Measurements from ENCODE around the gene OR2J1. TPM values are rescaled to one million over a fixed set of nuclear protein-coding genes. Genes with fewer than 3 reads are reported as not detected.
"Not testable (repeated sequence)": the region's sequence is repeated elsewhere in the genome, so short reads cannot be mapped to it uniquely, and the experiment has no call there.

The OR2J1 gene
- total and polyA plus RNA-seq, 4 experiments from 2014 or later, result not detected

DNA sequence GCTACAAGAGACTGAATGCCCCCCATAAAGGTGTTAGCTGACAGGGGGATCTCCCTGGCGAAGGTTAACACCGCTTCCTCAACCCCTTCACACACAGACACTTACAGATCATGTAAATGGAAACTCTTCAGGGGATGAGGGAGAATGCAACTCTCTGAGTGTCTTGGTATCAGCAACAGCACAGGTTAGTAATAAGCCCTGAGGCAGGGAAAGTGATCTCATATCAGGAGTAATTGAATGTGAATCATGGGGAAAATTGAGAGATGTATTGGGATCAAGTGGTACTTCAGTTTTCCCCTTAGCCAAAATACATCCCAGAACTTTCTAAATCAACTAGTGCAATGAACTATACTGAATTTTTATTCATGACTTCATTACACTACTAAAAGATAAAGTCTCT, 32.4 kb downstream of the OR2J1 start:
- Histone ChIP-seq H3K27me3 (ENCODE audit: insufficient read depth, low read length) (no peaks in the 10 kb centered on the region), H3K36me3 (ENCODE audit: insufficient read depth, low read length) (no peaks in the 10 kb centered on the region), H3K9me3 (ENCODE audit: control insufficient read depth in 1 of 2, low read length in 2 of 2) (no peaks in the 10 kb centered on the region), H3K27ac (ENCODE audit: low read depth, low read length) (no peak overlapping the region), H3K4me3 (ENCODE audit: low read length in 2 of 2) (no peak overlapping the region), H3K4me1 (ENCODE audit: insufficient read depth, low read length) (no peaks in the 10 kb centered on the region)
- H3K4me3 Mint-ChIP-seq, result no peak overlapping the region
- no peak for DNase-seq
- intact Hi-C loops (cut with micrococcal nuclease), result no loop called here
- ChIA-PET CTCF (ENCODE audit: partially characterized antibody) (no interaction called here), POLR2A (ENCODE audit: partially characterized antibody) (no interaction called here)
- no peak overlapping the region for H3K27ac Mint-ChIP-seq
- H3K36me3 Mint-ChIP-seq, result no peaks in the 10 kb centered on the region
- H3K27me3 Mint-ChIP-seq, result peaks cover 17 to 21% of the 10 kb centered on the region in 2 donors
- no peaks in the 10 kb centered on the region for H3K4me1 Mint-ChIP-seq
- no peaks in the 10 kb centered on the region for H3K9me3 Mint-ChIP-seq

DNA sequence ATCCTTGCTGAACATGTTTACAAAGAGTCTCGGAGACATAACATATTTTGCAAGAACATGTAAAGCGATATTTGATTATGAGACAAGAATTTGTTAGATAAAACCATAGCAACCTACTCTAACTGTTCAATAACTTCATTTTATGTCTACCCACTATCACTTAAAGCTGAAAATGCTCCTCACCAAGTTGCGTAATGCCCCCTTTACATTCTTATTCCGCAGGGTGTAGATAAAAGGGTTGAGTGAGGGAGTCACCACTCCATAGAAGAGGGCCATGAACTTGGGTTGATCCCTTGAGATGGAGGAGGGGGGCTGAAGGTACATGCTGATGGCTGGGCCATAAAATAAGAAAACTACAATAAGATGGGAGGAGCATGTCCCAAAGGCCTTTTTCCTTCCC, 38.4 kb downstream of the OR2J1 start:
- Histone ChIP-seq H3K9me3 (ENCODE audit: control insufficient read depth in 1 of 2, low read length in 2 of 2) (no peaks in the 10 kb centered on the region), H3K27ac (ENCODE audit: low read depth, low read length) (no peak overlapping the region), H3K4me3 (ENCODE audit: low read length in 2 of 2) (no peak overlapping the region), H3K36me3 (ENCODE audit: insufficient read depth, low read length) (no peaks in the 10 kb centered on the region), H3K27me3 (ENCODE audit: insufficient read depth, low read length) (no peaks in the 10 kb centered on the region), H3K4me1 (ENCODE audit: insufficient read depth, low read length) (no peaks in the 10 kb centered on the region)
- no peak for DNase-seq
- intact Hi-C loops (cut with micrococcal nuclease), result no loop called here
- H3K4me1 Mint-ChIP-seq, result no peaks in the 10 kb centered on the region
- peaks cover 14 to 22% of the 10 kb centered on the region in 2 donors for H3K27me3 Mint-ChIP-seq
- peaks cover 0 to 6% (median under 1%) of the 10 kb centered on the region in 8 donors for H3K9me3 Mint-ChIP-seq
- no peaks in the 10 kb centered on the region for H3K36me3 Mint-ChIP-seq
- H3K27ac Mint-ChIP-seq, result no peak overlapping the region
- H3K4me3 Mint-ChIP-seq, result no peak overlapping the region
- ChIA-PET CTCF (ENCODE audit: partially characterized antibody) (no interaction called here), POLR2A (ENCODE audit: partially characterized antibody) (no interaction called here)

DNA sequence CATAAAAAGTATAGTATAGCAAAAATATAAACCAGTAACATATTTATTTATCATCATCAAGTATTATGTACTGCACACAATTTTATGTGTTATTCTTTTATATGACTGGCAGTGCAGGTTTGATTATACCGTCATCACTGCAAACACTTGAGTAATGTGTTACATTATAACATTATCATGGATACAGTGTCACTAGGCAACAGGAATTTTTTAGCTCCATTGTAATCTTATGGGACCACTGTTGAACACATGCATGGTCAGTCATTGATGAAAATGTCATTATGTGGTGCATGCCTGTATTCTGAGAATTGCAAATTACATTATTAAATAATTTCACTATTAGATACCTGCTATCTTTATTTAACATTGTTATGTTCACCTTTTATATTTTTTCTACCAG, 42.3 kb downstream of the OR2J1 start:
- CTCF ChIA-PET (ENCODE audit: partially characterized antibody), result no interaction called here

DNA sequence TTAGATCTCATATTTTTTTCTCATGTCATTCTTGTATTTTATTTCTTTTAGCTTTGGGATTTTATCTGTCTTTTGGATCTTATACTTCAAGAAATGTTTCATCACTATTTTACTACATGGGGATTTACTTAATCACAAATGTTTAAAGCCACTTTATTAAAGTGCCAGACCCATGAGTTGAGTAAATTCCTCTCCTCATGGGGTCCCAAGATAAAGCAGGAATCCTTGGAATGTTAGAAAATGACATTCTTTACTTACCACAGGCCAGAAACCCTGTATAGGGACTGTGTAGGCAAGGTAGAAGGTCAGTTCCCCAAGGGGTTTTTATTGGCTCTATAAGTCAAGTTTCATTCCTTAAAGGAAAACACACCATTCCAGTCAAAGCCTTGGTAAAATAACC, 43.0 kb downstream of the OR2J1 start:
- no peak overlapping the region for H3K4me3 ChIP-seq (ENCODE audit: low read length in 2 of 2)
- no peak overlapping the region for H3K27ac Mint-ChIP-seq
- no peaks in the 10 kb centered on the region for H3K9me3 ChIP-seq (ENCODE audit: control insufficient read depth in 1 of 2, low read length in 2 of 2)
- no peak overlapping the region for H3K4me3 Mint-ChIP-seq
- no peaks in the 10 kb centered on the region for H3K36me3 Mint-ChIP-seq
- H3K27me3 ChIP-seq (ENCODE audit: insufficient read depth, low read length), result no peaks in the 10 kb centered on the region
- no peak overlapping the region for H3K27ac ChIP-seq (ENCODE audit: low read depth, low read length)
- no peak for DNase-seq
- H3K36me3 ChIP-seq (ENCODE audit: insufficient read depth, low read length), result no peaks in the 10 kb centered on the region
- H3K9me3 Mint-ChIP-seq, result peaks cover 0 to 15% (median 9%) of the 10 kb centered on the region in 8 donors
- H3K27me3 Mint-ChIP-seq, result peaks cover 9 to 17% of the 10 kb centered on the region in 2 donors
- CTCF ChIA-PET (ENCODE audit: partially characterized antibody), result no interaction called here
- no peaks in the 10 kb centered on the region for H3K4me1 Mint-ChIP-seq
- H3K4me1 ChIP-seq (ENCODE audit: insufficient read depth, low read length), result no peaks in the 10 kb centered on the region
- POLR2A ChIA-PET (ENCODE audit: partially characterized antibody), result no interaction called here
- intact Hi-C loops (cut with micrococcal nuclease), result no loop called here

More for the DNA sequence above, 42.3 kb downstream of the OR2J1 start:
- intact Hi-C loops (cut with micrococcal nuclease), result no loop called here
- peaks cover 8 to 17% of the 10 kb centered on the region in 2 donors for H3K27me3 Mint-ChIP-seq
- Histone ChIP-seq H3K4me1 (ENCODE audit: insufficient read depth, low read length) (no peaks in the 10 kb centered on the region), H3K36me3 (ENCODE audit: insufficient read depth, low read length) (no peaks in the 10 kb centered on the region), H3K27me3 (ENCODE audit: insufficient read depth, low read length) (no peaks in the 10 kb centered on the region), H3K4me3 (ENCODE audit: low read length in 2 of 2) (no peak overlapping the region), H3K9me3 (ENCODE audit: control insufficient read depth in 1 of 2, low read length in 2 of 2) (no peaks in the 10 kb centered on the region), H3K27ac (ENCODE audit: low read depth, low read length) (no peak overlapping the region)
- H3K9me3 Mint-ChIP-seq, result peaks cover 0 to 15% (median 9%) of the 10 kb centered on the region in 8 donors
- no peak overlapping the region for H3K4me3 Mint-ChIP-seq
- POLR2A ChIA-PET (ENCODE audit: partially characterized antibody), result no interaction called here
- no peaks in the 10 kb centered on the region for H3K4me1 Mint-ChIP-seq
- no peak for DNase-seq
- no peaks in the 10 kb centered on the region for H3K36me3 Mint-ChIP-seq
- no peak overlapping the region for H3K27ac Mint-ChIP-seq

DNA sequence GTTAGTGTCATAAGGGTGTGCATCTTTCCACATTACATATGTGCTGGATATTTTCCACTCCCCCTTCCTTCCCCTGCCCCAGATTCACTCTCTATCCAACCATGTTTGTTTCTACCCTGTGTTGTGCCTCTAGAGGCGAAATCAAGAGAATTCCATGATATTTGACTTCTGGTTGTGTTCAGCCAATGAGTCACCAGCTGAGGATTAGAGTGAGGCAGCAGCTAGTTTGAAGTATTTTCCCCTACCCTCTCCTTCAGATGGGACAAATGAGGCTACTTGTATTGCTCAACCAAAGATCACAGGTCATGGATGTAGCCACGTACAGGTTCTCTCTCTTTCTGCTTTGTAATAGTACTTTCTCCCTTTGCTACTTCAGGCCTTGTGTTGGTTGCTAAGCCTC, 46.9 kb downstream of the OR2J1 start:
- H3K27ac Mint-ChIP-seq, result no peak overlapping the region
- Histone ChIP-seq H3K4me1 (ENCODE audit: insufficient read depth, low read length) (no peaks in the 10 kb centered on the region), H3K36me3 (ENCODE audit: insufficient read depth, low read length) (no peaks in the 10 kb centered on the region), H3K9me3 (ENCODE audit: control insufficient read depth in 1 of 2, low read length in 2 of 2) (no peaks in the 10 kb centered on the region), H3K27ac (ENCODE audit: low read depth, low read length) (no peak overlapping the region), H3K27me3 (ENCODE audit: insufficient read depth, low read length) (no peaks in the 10 kb centered on the region), H3K4me3 (ENCODE audit: low read length in 2 of 2) (no peak overlapping the region)
- H3K4me3 Mint-ChIP-seq, result no peak overlapping the region
- H3K4me1 Mint-ChIP-seq, result no peaks in the 10 kb centered on the region
- ChIA-PET CTCF (ENCODE audit: partially characterized antibody) (no interaction called here), POLR2A (ENCODE audit: partially characterized antibody) (no interaction called here)
- peaks cover 3 to 27% (median 17%) of the 10 kb centered on the region in 8 donors for H3K9me3 Mint-ChIP-seq
- intact Hi-C loops (cut with micrococcal nuclease), result no loop called here
- peaks cover 15 to 17% of the 10 kb centered on the region in 2 donors for H3K27me3 Mint-ChIP-seq
- DNase-seq, result no peak
- no peaks in the 10 kb centered on the region for H3K36me3 Mint-ChIP-seq

DNA sequence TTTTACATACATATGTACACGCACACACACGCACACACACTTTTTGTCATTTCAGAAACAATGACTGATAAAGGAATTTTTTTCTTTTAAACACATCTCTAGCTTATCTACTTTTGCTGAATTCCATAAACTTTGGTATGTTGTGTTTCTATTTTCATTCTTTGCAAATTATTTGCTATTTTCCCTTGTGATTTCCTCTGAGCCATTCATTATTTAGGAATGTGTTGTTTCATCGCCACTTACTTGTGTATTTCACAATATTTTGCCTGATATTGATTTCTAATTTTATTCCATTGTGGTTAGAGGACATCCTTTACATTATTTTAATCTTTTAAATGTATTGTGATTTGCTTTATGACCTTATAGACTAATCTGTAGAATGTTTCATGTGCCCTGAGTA, 47.8 kb downstream of the OR2J1 start:
- Mint-ChIP-seq H3K27ac (no peak overlapping the region), H3K4me3 (no peak overlapping the region), H3K4me1 (no peaks in the 10 kb centered on the region), H3K27me3 (peaks cover 15 to 21% of the 10 kb centered on the region in 2 donors), H3K9me3 (peaks cover 3 to 30% (median 18%) of the 10 kb centered on the region in 8 donors), H3K36me3 (no peaks in the 10 kb centered on the region)
- ChIA-PET POLR2A (ENCODE audit: partially characterized antibody) (no interaction called here), CTCF (ENCODE audit: partially characterized antibody) (no interaction called here)
- no peaks in the 10 kb centered on the region for H3K9me3 ChIP-seq (ENCODE audit: control insufficient read depth in 1 of 2, low read length in 2 of 2)
- H3K27me3 ChIP-seq (ENCODE audit: insufficient read depth, low read length), result no peaks in the 10 kb centered on the region
- no peaks in the 10 kb centered on the region for H3K4me1 ChIP-seq (ENCODE audit: insufficient read depth, low read length)
- H3K4me3 ChIP-seq (ENCODE audit: low read length in 2 of 2), result no peak overlapping the region
- no peak for DNase-seq
- intact Hi-C loops (cut with micrococcal nuclease), result no loop called here
- H3K36me3 ChIP-seq (ENCODE audit: insufficient read depth, low read length), result no peaks in the 10 kb centered on the region
- H3K27ac ChIP-seq (ENCODE audit: low read depth, low read length), result no peak overlapping the region

GRCh38 chr6:29149444-29149843, 50.2 kb downstream of the OR2J1 start:
- H3K27me3 ChIP-seq (ENCODE audit: insufficient read depth, low read length); H3K4me1 Mint-ChIP-seq; H3K9me3 ChIP-seq (ENCODE audit: control insufficient read depth in 1 of 2, low read length in 2 of 2); H3K27ac Mint-ChIP-seq; H3K4me3 Mint-ChIP-seq; POLR2A ChIA-PET (ENCODE audit: partially characterized antibody); H3K36me3 ChIP-seq (ENCODE audit: insufficient read depth, low read length); H3K36me3 Mint-ChIP-seq; intact Hi-C loops (cut with micrococcal nuclease); H3K4me3 ChIP-seq (ENCODE audit: low read length in 2 of 2); CTCF ChIA-PET (ENCODE audit: partially characterized antibody); H3K4me1 ChIP-seq (ENCODE audit: insufficient read depth, low read length); DNase-seq; H3K27ac ChIP-seq (ENCODE audit: low read depth, low read length): not testable (repeated sequence)
- Mint-ChIP-seq H3K27me3 (peaks cover 19 to 25% of the 10 kb centered on the region in 2 donors), H3K9me3 (peaks cover 3 to 20% (median 11%) of the 10 kb centered on the region in 8 donors)

Data from CD4-positive, alpha-beta memory T cell (primary cell).